EH (cell line): ENCODE results near the gene OR13F1.
"Not testable (repeated sequence)": the region's sequence is repeated elsewhere in the genome, so short reads cannot be mapped to it uniquely, and the experiment has no call there.

ENCODE experiments used
- DNase-seq: peaks from one replicate; pipeline ENCODE4 v3.0.0-alpha.2; 2015; ENCODE audit warnings: low read depth

Gene OR13F1

GRCh38 chr9:104503963-104504362, at the start of gene OR13F1:
Gene OR13F1, plus strand, starts transcription at chr9:104504263. Its CDS starts 0 bp downstream, at chr9:104504263.
- DNase-seq: no peak

DNA sequence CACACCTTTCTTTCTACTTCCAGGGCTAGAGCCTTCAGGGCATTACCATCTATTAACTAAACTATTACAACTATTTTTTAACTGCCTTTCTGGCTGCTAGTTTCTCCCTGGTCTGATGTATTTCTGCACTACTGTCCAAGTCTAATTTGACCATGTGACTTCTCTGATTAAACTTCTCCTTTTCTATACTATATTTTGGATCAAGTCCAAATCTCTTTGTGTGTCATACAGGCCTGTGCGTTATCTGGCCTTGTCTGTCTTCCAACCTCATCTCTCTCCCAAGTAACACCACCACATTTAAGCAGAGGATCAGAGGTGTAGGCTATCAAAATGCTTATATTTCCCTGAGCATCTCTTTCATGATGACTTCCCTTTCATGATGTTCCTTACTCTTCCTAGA, 47.2 kb upstream of the OR13F1 start:
- no peak for DNase-seq

DNA sequence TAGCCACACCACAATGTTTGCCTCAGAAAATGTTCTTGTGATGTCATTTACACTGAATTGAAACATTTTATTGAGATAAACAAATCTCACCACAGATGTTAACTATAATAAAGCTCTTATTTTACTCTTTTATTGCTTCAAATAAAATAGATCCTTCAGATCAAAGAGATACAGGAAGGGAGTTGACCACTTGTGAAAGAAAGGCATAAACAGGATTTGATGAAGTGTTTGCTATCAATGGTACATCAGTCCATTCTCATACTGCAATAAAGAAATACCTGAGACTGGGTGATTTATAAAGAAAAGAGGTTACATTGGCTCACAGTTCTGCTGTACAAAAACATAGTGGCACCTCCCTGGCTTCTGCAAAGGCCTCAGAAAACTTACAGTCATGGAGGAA, 40.2 kb upstream of the OR13F1 start:
- no peak for DNase-seq

DNA sequence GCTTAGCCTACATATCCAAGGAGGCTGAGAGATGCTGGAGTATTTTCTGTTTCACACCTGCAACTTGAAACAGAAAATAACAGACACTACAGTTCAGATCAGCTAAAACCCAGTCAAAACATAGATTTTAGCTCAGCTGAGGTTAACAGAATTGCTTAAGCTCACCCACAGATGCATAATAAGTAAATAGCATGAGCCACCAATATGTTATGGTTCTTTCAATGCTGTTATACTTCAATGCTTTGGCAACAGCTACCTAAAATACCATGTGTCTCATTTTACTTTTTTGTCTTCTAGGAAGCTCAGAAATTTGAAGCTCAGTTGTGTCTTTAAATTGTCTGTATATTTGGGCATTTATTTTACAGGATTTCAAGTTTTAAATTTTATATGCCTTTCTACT, 35.8 kb upstream of the OR13F1 start:
- DNase-seq: no peak

GRCh38 chr9:104482921-104483570, 21.0 kb upstream of the OR13F1 start:
- DNase-seq: no peak

GRCh38 chr9:104485014-104485413, 19.0 kb upstream of the OR13F1 start:
- no peak for DNase-seq

DNA sequence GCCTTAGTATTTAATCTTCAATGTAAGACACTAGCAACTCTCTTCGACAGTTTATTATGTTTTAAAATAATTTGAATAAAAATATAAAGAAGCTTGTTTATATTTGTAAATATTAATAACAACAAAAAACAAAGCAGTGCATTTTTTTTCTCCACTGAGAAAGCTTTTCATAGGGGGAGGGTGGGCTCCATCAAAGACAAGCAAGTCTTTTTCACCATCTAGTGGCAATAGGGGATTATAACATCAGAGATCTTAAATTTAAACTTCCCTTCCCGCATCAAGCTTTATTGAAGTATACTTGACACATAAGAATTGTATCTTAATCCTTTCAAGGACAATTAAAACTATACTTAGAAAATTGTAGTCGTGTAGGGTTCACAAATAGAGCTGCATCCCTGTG, 9.3 kb upstream of the OR13F1 start:
- DNase-seq: peak; percentile 0

DNA sequence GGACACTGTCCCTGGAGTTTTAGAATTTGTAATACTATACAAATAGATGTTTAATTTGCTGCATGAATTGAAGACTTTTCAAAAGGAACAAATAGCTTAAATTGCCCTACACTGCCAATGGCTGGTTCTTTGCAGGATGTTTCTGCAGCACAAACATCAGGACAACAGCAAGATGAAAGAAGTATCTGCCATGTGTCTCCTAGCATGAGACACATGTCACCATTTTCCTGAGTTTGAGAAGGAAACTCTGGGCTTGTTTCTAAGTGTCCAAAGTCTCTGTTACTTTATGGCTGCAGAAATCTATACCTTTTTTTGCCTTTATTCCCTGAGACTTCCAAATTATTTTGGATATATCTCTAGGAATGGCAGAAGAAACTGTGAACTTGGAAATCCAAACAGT, 623 bp upstream of the OR13F1 start:
- no peak for DNase-seq

DNA sequence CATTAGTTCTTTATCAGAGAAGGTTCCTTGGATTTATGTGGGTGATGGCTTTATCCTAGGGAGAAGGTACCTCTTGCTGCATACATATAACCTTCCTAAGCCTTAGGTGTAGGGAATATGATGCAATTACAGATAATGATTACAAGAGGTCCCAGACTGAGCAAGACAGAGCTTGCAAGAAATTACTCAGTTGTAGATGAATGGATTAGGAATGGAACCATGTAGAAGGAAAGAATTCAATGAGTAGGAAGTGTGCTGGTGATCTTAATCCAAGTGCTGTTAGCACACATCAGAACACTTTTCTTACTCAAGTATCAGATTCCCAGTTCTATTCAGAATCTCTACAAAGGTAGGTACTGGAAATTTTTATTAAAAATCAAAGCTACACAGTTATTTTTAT, 2.5 kb downstream of the OR13F1 start:
- no peak for DNase-seq

GRCh38 chr9:104514901-104515300, 10.8 kb downstream of the OR13F1 start:
- DNase-seq: no peak

GRCh38 chr9:104520241-104520640, 16.2 kb downstream of the OR13F1 start:
- not testable (repeated sequence) for DNase-seq

- DNase-seq: no peak
Measured at GRCh38 chr9:104527109-104527508, 23.0 kb downstream of the OR13F1 start, which contains the start of gene OR13C4. Gene OR13C4, minus strand, starts transcription at chr9:104527209. Its CDS starts 0 bp downstream, at chr9:104527209.

- no peak for DNase-seq
Measured at GRCh38 chr9:104536756-104537155, 32.7 kb downstream of the OR13F1 start, which contains the start of gene OR13C3. Gene OR13C3, minus strand, starts transcription at chr9:104536856. Its CDS starts 133 bp downstream, at chr9:104536723.

GRCh38 chr9:104539275-104539674, 35.2 kb downstream of the OR13F1 start:
- no peak for DNase-seq

GRCh38 chr9:104544644-104545043, 40.6 kb downstream of the OR13F1 start:
- DNase-seq: no peak

- peak; percentile 66 for DNase-seq
Measured at GRCh38 chr9:104553261-104553660, 49.2 kb downstream of the OR13F1 start.
